Thyroid gland (tissue), 4 donors: ENCODE results near the gene CAMKK1.

Experiments
- CTCF ChIP-seq, 6 experiments: fragments of 200-600 bp in 3 of 6; fragments of 450-650 bp in 3 of 6; sonication (generic) in 3 of 6; IDR thresholded peaks; one replicate each; pipeline ENCODE4 v1.5.1; 2016 to 2019; ENCODE audit warnings: antibody characterized with exemption in 6 of 6, mild to moderate bottlenecking in 2 of 6, inconsistent platforms in 1 of 6, moderate library complexity in 1 of 6
- POLR2A ChIP-seq, 2 donors: fragments of 450-650 bp; IDR thresholded peaks; one replicate each; pipeline ENCODE4 v1.6.1; 2017; ENCODE audit warnings: antibody characterized with exemption in 2 of 2, mild to moderate bottlenecking in 2 of 2, moderate library complexity in 1 of 2

DNA sequence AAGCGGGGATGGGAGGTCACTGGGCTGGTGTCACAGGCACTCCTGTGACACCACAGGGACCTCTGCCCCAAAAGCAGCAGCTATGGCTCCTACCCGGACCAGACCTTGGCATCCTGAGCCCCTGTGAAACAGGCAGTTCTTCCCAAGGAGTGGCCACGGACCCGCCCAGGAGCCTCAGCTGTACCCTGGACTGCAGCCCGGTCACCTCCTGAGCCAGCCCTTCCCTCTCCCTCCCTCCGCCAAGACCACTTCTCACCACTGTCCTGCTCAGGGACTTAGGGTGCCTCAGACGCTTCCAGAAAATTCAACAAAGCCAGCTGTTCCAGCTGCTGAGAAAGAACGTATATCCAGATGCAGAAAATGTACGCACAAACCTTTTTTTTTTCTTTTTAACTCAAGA, 32.9 kb downstream of the CAMKK1 start:
- TF ChIP-seq POLR2A (IDR thresholded peaks at IDR 0.05) (no peak), CTCF (IDR thresholded peaks at IDR 0.05) (no peak)
